Liver (tissue), 9 donors: ENCODE measurements around the gene PIN1. TPM values are rescaled to one million over a fixed set of nuclear protein-coding genes. Genes with fewer than 3 reads are reported as not detected.

ENCODE experiments used
- DNase-seq: peaks from one replicate; pipeline ENCODE4 v3.0.0-alpha.2; 2017; ENCODE audit warnings: low spot score
- H3K27ac ChIP-seq, 2 donors: one replicate each; pipeline ENCODE4 v1.7.0; 2013; ENCODE audit warnings: inconsistent platforms in 2 of 2, low read length in 2 of 2, control low read depth in 1 of 2, low read depth in 1 of 2, mild to moderate bottlenecking in 1 of 2
- H3K27me3 ChIP-seq, 4 donors: one replicate each; pipeline versions ENCODE4 v1.6.1 to v1.7.0; 2013; ENCODE audit warnings: low read length in 3 of 4, inconsistent platforms in 1 of 4, mild to moderate bottlenecking in 1 of 4, moderate library complexity in 1 of 4; ENCODE audit not compliant: control insufficient read depth in 4 of 4, insufficient read depth in 4 of 4
- H3K36me3 ChIP-seq, 4 donors: one replicate each; pipeline versions ENCODE4 v1.6.1 to v1.7.0; 2013; ENCODE audit warnings: low read length in 3 of 4, mild to moderate bottlenecking in 3 of 4, low read depth in 1 of 4, moderate library complexity in 1 of 4; ENCODE audit not compliant: control insufficient read depth in 4 of 4, insufficient read depth in 3 of 4
- H3K4me1 ChIP-seq, 4 donors: one replicate each; pipeline versions ENCODE4 v1.6.1 to v1.7.0; 2013; ENCODE audit warnings: low read length in 3 of 4, mild to moderate bottlenecking in 3 of 4, moderate library complexity in 1 of 4; ENCODE audit not compliant: control insufficient read depth in 4 of 4, insufficient read depth in 4 of 4
- H3K4me3 ChIP-seq, 3 donors: one replicate each; pipeline versions ENCODE4 v1.6.1 to v1.7.0; 2013; ENCODE audit warnings: low read length in 3 of 3, control low read depth in 1 of 3, low read depth in 1 of 3, mild to moderate bottlenecking in 1 of 3
- H3K9ac ChIP-seq, 2 donors: one replicate each; pipeline ENCODE4 v1.7.0; 2013; ENCODE audit warnings: low read length in 2 of 2, mild to moderate bottlenecking in 2 of 2, moderate library complexity in 2 of 2, control low read depth in 1 of 2, low read depth in 1 of 2
- H3K9me3 ChIP-seq, 4 donors: one replicate each; pipeline versions ENCODE4 v1.6.1 to v1.7.0; 2013; ENCODE audit warnings: low read length in 3 of 4; ENCODE audit not compliant: control insufficient read depth in 4 of 4
- CTCF ChIP-seq: fragments of 150-350 bp; IDR thresholded peaks from 2 replicates; pipeline ENCODE4 v1.5.1; 2017; ENCODE audit warnings: improper control_type of control experiment, low read depth, low read length; ENCODE audit not compliant: missing input control
- HNF4G ChIP-seq: IDR thresholded peaks from 2 replicates; pipeline ENCODE4 v1.6.1; 2016; ENCODE audit warnings: antibody characterized with exemption
- NR2F2 ChIP-seq: IDR thresholded peaks from 2 replicates; pipeline ENCODE4 v1.6.1; 2016; ENCODE audit warnings: antibody characterized with exemption
- RAD21 ChIP-seq, 2 donors: IDR thresholded peaks; 2 replicates each; pipeline ENCODE4 v1.6.1; 2016; ENCODE audit warnings: antibody characterized with exemption in 2 of 2, mild to moderate bottlenecking in 2 of 2
- SP1 ChIP-seq: IDR thresholded peaks from 2 replicates; pipeline ENCODE4 v1.6.1; 2018; ENCODE audit warnings: antibody characterized with exemption, mild to moderate bottlenecking
- TAF1 ChIP-seq: conservative IDR thresholded peaks from 2 replicates; pipeline ENCODE4 v1.6.1; 2016; ENCODE audit warnings: antibody characterized with exemption, mild to moderate bottlenecking
- ZBTB33 ChIP-seq: IDR thresholded peaks from 2 replicates; pipeline ENCODE4 v1.6.1; 2016; ENCODE audit warnings: antibody characterized with exemption
- WGBS: extraction: QIAGEN DNeasy Blood & Tissue Kit; methylation state at CpG from one replicate; pipeline ENCODE4 v1.1.7; 2013; 5-methylcytosine and 5-hydroxymethylcytosine counted together
- polyA plus RNA-seq, 2 donors: library from polyadenylated mRNA; stranded (reverse) in 1 of 2; unstranded in 1 of 2; fragments of 200-250 nt in 1 of 2; fragments of >200 nt in 1 of 2; fragmentation: Nextera tagmentation in 1 of 2; extraction: Ambion mirVana in 1 of 2; gene quantifications; one replicate each; pipeline versions ENCODE4 v1.2.1 to v1.2.3, GENCODE V29; 2013 to 2015
- total RNA-seq, 2 donors: library from RNA; depleted of rRNA; stranded (reverse); fragments of >200 nt; gene quantifications; one replicate each; pipeline ENCODE4 v1.2.3, GENCODE V29; 2014
- TF ChIP-seq, protein P1 (sequence below): IDR thresholded peaks from 2 replicates; pipeline ENCODE4 v1.6.1; 2016; ENCODE audit warnings: antibody characterized with exemption
- donor health status: healthy.
- donor health status: healthy.
- donor health status: healthy.
- donor health status: healthy.
- donor health status: healthy.

Gene PIN1
- total and polyA plus RNA-seq, 4 donors: 34.4 to 51.3 (median 39.9) TPM

DNA sequence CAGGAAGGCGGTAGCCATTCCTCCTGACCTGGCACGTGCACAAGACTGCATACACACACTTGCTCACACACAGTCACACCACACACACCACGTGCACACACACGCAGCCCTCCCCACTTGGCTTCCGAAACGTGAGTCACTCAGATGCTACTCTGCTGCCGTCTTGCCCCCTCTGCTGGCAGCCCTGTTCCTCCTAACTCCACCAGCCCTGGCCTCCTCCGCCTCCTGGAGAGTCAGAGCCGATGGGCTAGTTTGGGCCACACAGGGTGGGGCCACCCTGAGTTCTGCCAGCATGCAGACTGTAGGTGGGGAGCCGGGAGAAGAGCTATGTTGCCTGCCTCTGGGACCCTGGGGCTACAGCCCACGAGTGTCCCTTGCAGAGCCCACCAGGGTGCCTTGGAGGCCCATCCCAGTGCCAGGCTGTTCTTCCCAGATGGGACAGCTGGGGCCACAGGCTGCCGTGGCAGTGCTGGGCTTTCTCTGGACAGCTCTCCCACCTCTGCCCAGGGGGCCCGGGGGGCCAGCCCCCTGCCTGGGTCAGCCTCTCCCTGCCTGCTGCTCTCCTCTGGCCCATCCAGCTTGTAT is 12.1 kb downstream of the PIN1 start:
- Histone ChIP-seq H3K9me3 (no peaks in the 10 kb centered on the region), H3K4me3 (no peak overlapping the region), H3K36me3 (peaks cover 6 to 34% (median 13%) of the 10 kb centered on the region in 4 donors), H3K27ac (no peak overlapping the region), H3K9ac (no peak overlapping the region), H3K27me3 (no peaks in the 10 kb centered on the region), H3K4me1 (no peaks in the 10 kb centered on the region)
- WGBS: 69% methylated on average over 13 of the region's 13 CpGs
- no peak for DNase-seq
- no peak for TF ChIP-seq ZBTB33

GRCh38 chr19:9848060-9848459 is 12.9 kb downstream of the PIN1 start:
- Histone ChIP-seq H3K27ac (no peak overlapping the region), H3K4me3 (no peak overlapping the region), H3K36me3 (peaks cover 6 to 26% (median 11%) of the 10 kb centered on the region in 4 donors), H3K9ac (no peak overlapping the region), H3K27me3 (no peaks in the 10 kb centered on the region), H3K4me1 (peaks cover 0 to 2% (median 0%) of the 10 kb centered on the region in 4 donors), H3K9me3 (no peaks in the 10 kb centered on the region)
- WGBS: 79% methylated on average over 4 of the region's 4 CpGs
- DNase-seq: no peak
- TF ChIP-seq HNF4G: no peak
- TF ChIP-seq CTCF: peak; percentile 34
- peak; percentile 58 to 59 for TF ChIP-seq RAD21 (IDR thresholded peaks at IDR 0.05)

- TF ChIP-seq, protein P1, sequence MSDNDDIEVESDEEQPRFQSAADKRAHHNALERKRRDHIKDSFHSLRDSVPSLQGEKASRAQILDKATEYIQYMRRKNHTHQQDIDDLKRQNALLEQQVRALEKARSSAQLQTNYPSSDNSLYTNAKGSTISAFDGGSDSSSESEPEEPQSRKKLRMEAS: no peak
- Histone ChIP-seq H3K9ac (no peak overlapping the region), H3K27me3 (no peaks in the 10 kb centered on the region), H3K4me1 (peaks cover 0 to 7% (median 2%) of the 10 kb centered on the region in 4 donors), H3K9me3 (no peaks in the 10 kb centered on the region), H3K36me3 (peaks cover 6 to 20% (median 8%) of the 10 kb centered on the region in 4 donors), H3K4me3 (no peak overlapping the region), H3K27ac (no peak overlapping the region)
- DNase-seq: no peak
- 92% methylated on average over 23 of the region's 23 CpGs for WGBS
These were observed 13.6 kb downstream of the PIN1 start for GRCh38 chr19:9848762-9849161.

- H3K36me3 ChIP-seq: peaks cover 0 to 10% (median 4%) of the 10 kb centered on the region in 4 donors
- no peak overlapping the region for H3K4me3 ChIP-seq
- no peaks in the 10 kb centered on the region for H3K27me3 ChIP-seq
- no peak overlapping the region for H3K27ac ChIP-seq
- WGBS: 89% methylated on average over 7 of the region's 7 CpGs
- no peak for DNase-seq
- no peaks in the 10 kb centered on the region for H3K9me3 ChIP-seq
- H3K9ac ChIP-seq: no peak overlapping the region
- H3K4me1 ChIP-seq: peaks cover 0 to 7% (median 3%) of the 10 kb centered on the region in 4 donors
- TF ChIP-seq NR2F2 (no peak), SP1 (no peak), RAD21 (IDR thresholded peaks at IDR 0.05) (no peak), TAF1 (no peak)
These were observed 14.7 kb downstream of the PIN1 start for GRCh38 chr19:9849791-9850190.
